ENCODE results near the gene MRPL54.

DNA sequence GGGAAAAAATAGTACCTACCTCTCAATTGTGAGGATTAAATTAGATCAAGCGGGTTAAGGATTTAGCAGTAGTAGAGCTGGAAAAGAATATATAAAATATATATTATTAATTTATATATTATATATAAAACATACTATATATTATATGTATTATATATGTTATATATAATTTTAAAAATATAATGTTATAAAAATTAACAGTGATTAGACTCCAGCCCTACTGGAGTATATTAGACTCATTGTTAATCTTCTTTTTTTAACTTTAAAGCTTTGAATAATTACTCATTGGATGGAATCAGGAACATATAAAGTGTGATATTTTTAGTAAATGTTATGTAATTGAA is 380 bp upstream of the MRPL54 start:
- TF ChIP-seq, protein P1, sequence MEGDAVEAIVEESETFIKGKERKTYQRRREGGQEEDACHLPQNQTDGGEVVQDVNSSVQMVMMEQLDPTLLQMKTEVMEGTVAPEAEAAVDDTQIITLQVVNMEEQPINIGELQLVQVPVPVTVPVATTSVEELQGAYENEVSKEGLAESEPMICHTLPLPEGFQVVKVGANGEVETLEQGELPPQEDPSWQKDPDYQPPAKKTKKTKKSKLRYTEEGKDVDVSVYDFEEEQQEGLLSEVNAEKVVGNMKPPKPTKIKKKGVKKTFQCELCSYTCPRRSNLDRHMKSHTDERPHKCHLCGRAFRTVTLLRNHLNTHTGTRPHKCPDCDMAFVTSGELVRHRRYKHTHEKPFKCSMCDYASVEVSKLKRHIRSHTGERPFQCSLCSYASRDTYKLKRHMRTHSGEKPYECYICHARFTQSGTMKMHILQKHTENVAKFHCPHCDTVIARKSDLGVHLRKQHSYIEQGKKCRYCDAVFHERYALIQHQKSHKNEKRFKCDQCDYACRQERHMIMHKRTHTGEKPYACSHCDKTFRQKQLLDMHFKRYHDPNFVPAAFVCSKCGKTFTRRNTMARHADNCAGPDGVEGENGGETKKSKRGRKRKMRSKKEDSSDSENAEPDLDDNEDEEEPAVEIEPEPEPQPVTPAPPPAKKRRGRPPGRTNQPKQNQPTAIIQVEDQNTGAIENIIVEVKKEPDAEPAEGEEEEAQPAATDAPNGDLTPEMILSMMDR (conservative IDR thresholded peaks at IDR 0.05; ENCODE audit: low read depth, low read length) = no peak
- TF ChIP-seq EZH2phosphoT487 (IDR thresholded peaks at IDR 0.05; ENCODE audit: borderline replicate concordance, low read length) = no peak

Measured in PC-3 (cell line).